Measurements from ENCODE around the gene SMPD2.

The SMPD2 gene

DNA sequence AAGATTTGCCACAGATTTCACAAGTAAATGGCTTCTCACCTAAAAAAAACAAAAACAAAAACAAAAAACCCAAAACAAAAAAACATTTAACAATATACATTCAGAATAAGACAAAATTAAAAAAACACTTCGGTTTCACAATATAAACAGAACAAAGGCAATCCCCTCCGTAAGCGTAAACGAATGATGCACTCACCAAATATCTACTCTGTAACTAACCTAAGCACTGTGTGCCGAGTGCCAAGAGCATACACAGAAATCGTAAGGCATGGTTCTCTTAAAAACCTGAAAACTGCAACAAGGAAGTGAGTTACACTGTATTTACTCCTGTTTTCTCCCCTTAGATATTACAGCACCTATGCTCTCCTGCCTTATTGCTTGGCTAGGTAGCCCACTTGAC is 27.2 kb downstream of the SMPD2 start:
- Histone ChIP-seq H3K27me3 (ENCODE audit: control insufficient read depth, insufficient read depth, low read length) (no peaks in the 10 kb centered on the region), H3K9ac (ENCODE audit: low read depth, low read length) (no peak overlapping the region), H3K4me3 (ENCODE audit: low read depth, low read length) (no peak overlapping the region), H3K9me3 (ENCODE audit: control insufficient read depth, insufficient read depth, low read length) (no peaks in the 10 kb centered on the region), H3K4me1 (ENCODE audit: control insufficient read depth, insufficient read depth, low read length) (no peaks in the 10 kb centered on the region), H3K36me3 (ENCODE audit: control insufficient read depth, insufficient read depth, low read length) (peaks cover 38% of the 10 kb centered on the region)

- peaks cover 52% of the 10 kb centered on the region for H3K36me3 ChIP-seq (ENCODE audit: control insufficient read depth, insufficient read depth, low read length)
- no peak overlapping the region for H3K4me3 ChIP-seq (ENCODE audit: low read depth, low read length)
- H3K4me1 ChIP-seq (ENCODE audit: control insufficient read depth, insufficient read depth, low read length): no peaks in the 10 kb centered on the region
- H3K9me3 ChIP-seq (ENCODE audit: control insufficient read depth, insufficient read depth, low read length): no peaks in the 10 kb centered on the region
- H3K27me3 ChIP-seq (ENCODE audit: control insufficient read depth, insufficient read depth, low read length): no peaks in the 10 kb centered on the region
- H3K9ac ChIP-seq (ENCODE audit: low read depth, low read length): no peak overlapping the region
Observed at GRCh38 chr6:109469591-109470189, 29.2 kb downstream of the SMPD2 start.

DNA sequence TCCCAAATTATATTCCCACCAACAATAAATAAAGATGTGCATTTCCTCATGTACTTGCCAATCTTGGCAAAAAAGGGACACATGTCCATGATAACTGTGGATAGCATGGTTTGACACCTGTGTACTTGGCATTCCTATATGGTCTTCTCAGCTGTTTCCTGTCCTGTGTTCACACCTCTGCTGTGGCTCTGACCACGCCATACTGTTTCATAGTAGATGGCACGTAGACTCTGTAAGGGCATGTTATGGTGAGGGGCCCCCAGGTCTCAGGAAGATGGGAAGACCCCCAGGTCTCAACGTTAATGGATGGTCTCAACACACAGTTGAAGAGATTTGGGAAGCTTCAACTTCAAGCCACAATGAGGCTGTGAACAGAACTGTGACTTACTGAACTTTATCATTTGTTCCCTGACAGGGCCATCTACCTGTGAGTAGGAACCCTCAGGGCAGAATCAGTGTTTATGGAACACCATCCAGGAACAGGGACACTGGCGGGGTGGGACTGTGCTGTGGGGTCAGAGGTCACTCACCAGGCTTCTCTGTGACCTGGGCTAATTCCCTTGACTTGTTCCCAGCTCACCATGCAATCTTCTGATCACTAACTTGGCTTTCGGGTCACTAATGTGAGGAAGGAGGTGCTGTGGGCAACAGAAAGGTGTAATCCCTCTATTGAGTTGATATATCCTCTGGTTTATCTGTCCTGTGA is 30.7 kb downstream of the SMPD2 start:
- Histone ChIP-seq H3K9ac (ENCODE audit: low read depth, low read length) (no peak overlapping the region), H3K4me3 (ENCODE audit: low read depth, low read length) (no peak overlapping the region), H3K4me1 (ENCODE audit: control insufficient read depth, insufficient read depth, low read length) (no peaks in the 10 kb centered on the region), H3K27me3 (ENCODE audit: control insufficient read depth, insufficient read depth, low read length) (no peaks in the 10 kb centered on the region), H3K9me3 (ENCODE audit: control insufficient read depth, insufficient read depth, low read length) (no peaks in the 10 kb centered on the region), H3K36me3 (ENCODE audit: control insufficient read depth, insufficient read depth, low read length) (peaks cover 56% of the 10 kb centered on the region)

DNA sequence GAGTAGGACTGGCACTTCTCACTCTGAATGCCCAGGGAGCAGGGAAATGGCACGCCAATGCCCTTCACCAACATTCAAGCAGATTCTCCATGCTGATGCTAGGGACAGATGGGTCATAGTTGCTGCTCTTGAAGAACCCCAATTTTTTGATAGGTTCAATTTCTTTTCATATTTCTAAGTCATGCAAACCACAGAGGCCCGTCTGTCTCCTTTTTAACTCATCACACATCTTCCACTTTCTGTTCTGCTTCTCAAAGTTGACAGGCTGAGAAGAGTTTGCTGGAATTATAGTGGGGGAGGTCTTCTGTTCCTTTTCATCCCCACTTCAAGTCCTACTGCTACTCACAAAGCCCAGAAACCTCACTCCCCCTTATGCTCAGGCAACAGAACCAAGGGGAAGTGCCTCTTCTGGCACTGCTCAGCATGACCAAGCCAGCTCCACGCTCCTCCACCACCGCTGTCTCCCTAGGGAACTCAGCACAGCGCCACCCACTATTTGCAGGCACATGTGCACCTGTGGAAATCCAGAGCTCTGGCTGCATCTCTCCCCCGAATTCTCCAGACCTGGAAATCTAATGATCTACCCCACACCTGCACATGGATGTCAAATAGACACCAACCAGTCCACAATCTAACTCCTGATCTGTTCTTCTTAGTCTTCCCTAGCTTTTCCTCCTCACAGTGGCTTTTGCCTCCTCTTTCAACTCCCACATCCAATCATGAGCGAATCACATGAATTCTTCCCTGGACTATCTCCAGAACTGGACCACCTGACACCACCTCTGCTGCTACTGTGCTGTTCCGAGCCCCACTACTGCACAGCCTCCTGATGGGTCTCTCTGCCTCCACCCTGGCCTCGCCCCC is 31.8 kb downstream of the SMPD2 start:
- Histone ChIP-seq H3K4me1 (ENCODE audit: control insufficient read depth, insufficient read depth, low read length) (peaks cover under 1% of the 10 kb centered on the region), H3K36me3 (ENCODE audit: control insufficient read depth, insufficient read depth, low read length) (peaks cover 55% of the 10 kb centered on the region), H3K27me3 (ENCODE audit: control insufficient read depth, insufficient read depth, low read length) (no peaks in the 10 kb centered on the region), H3K9me3 (ENCODE audit: control insufficient read depth, insufficient read depth, low read length) (no peaks in the 10 kb centered on the region), H3K9ac (ENCODE audit: low read depth, low read length) (no peak overlapping the region), H3K4me3 (ENCODE audit: low read depth, low read length) (no peak overlapping the region)

GRCh38 chr6:109473120-109473519 is 32.6 kb downstream of the SMPD2 start:
- Histone ChIP-seq H3K4me3 (ENCODE audit: low read depth, low read length) (no peak overlapping the region), H3K36me3 (ENCODE audit: control insufficient read depth, insufficient read depth, low read length) (peaks cover 58% of the 10 kb centered on the region), H3K27me3 (ENCODE audit: control insufficient read depth, insufficient read depth, low read length) (no peaks in the 10 kb centered on the region), H3K9ac (ENCODE audit: low read depth, low read length) (no peak overlapping the region), H3K4me1 (ENCODE audit: control insufficient read depth, insufficient read depth, low read length) (peaks cover 5% of the 10 kb centered on the region), H3K9me3 (ENCODE audit: control insufficient read depth, insufficient read depth, low read length) (no peaks in the 10 kb centered on the region)

DNA sequence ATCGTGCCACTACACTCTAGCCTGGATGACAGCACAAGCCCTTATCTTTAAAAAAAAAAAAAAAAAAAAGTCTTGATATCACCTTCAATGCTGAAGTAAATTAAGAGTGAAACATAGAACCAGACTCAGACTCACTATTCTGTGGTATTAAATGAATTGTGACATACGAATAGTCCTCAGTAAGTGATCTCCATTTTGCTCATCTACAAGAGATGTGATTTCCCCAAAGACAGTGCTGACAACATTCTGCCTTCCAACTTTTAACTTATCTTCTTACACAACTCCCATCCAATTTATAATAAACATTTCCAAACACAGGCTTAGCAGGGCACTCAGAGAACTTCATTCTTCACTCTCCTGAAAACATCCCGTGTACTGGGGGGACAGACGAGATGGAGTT is 34.5 kb downstream of the SMPD2 start:
- no peaks in the 10 kb centered on the region for H3K27me3 ChIP-seq (ENCODE audit: control insufficient read depth, insufficient read depth, low read length)
- no peak overlapping the region for H3K9ac ChIP-seq (ENCODE audit: low read depth, low read length)
- peaks cover 9% of the 10 kb centered on the region for H3K4me1 ChIP-seq (ENCODE audit: control insufficient read depth, insufficient read depth, low read length)
- H3K9me3 ChIP-seq (ENCODE audit: control insufficient read depth, insufficient read depth, low read length): no peaks in the 10 kb centered on the region
- H3K4me3 ChIP-seq (ENCODE audit: low read depth, low read length): no peak overlapping the region
- H3K36me3 ChIP-seq (ENCODE audit: control insufficient read depth, insufficient read depth, low read length): peaks cover 58% of the 10 kb centered on the region

DNA sequence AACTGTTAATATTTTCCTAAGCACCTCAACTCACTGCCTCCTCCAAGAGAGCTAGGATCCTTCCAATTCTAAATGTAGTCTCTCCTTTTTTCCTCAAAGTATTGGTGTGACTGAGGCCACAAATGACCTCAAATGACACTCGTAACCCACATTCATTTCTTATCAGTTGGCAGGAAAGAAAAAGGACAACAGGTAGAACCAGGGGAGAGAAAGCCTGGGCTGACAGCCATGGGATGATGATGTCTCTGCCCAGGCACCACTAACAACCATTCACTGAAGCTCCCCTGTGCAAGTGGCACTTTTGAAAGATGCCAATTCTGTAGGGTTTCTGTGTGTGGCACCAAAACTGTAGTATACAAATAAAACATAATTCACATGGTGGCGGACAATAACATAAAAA is 35.1 kb downstream of the SMPD2 start:
- peaks cover 10% of the 10 kb centered on the region for H3K4me1 ChIP-seq (ENCODE audit: control insufficient read depth, insufficient read depth, low read length)
- no peaks in the 10 kb centered on the region for H3K9me3 ChIP-seq (ENCODE audit: control insufficient read depth, insufficient read depth, low read length)
- no peak overlapping the region for H3K4me3 ChIP-seq (ENCODE audit: low read depth, low read length)
- peaks cover 54% of the 10 kb centered on the region for H3K36me3 ChIP-seq (ENCODE audit: control insufficient read depth, insufficient read depth, low read length)
- no peaks in the 10 kb centered on the region for H3K27me3 ChIP-seq (ENCODE audit: control insufficient read depth, insufficient read depth, low read length)
- no peak overlapping the region for H3K9ac ChIP-seq (ENCODE audit: low read depth, low read length)

GRCh38 chr6:109477184-109477583 is 36.7 kb downstream of the SMPD2 start:
- no peaks in the 10 kb centered on the region for H3K27me3 ChIP-seq (ENCODE audit: control insufficient read depth, insufficient read depth, low read length)
- no peak overlapping the region for H3K9ac ChIP-seq (ENCODE audit: low read depth, low read length)
- peaks cover 42% of the 10 kb centered on the region for H3K36me3 ChIP-seq (ENCODE audit: control insufficient read depth, insufficient read depth, low read length)
- peak overlapping the region; percentile 36 for H3K4me3 ChIP-seq (ENCODE audit: low read depth, low read length)
- peaks cover 15% of the 10 kb centered on the region for H3K4me1 ChIP-seq (ENCODE audit: control insufficient read depth, insufficient read depth, low read length)
- no peaks in the 10 kb centered on the region for H3K9me3 ChIP-seq (ENCODE audit: control insufficient read depth, insufficient read depth, low read length)

DNA sequence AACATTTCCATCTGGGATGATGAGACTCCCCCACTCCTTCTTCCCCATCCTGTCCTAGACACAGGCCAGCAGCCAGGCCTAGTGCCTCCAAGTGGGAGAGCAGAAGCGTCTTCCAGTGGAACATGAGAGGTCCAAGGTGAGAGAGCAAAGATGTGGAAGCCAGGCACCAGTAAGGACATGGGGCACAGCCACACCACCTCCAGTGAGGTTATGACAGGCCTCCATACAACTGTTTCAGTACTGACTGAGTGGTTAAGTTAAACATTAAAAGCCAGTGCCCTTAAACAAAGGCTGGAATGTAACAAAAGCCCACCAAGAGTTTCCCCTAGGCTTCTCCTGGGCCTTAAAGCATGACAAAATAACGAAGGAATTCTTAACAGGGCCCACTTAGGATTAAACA is 37.2 kb downstream of the SMPD2 start:
- Histone ChIP-seq H3K4me3 (ENCODE audit: low read depth, low read length) (peak overlapping the region; percentile 36), H3K36me3 (ENCODE audit: control insufficient read depth, insufficient read depth, low read length) (peaks cover 37% of the 10 kb centered on the region), H3K9me3 (ENCODE audit: control insufficient read depth, insufficient read depth, low read length) (no peaks in the 10 kb centered on the region), H3K4me1 (ENCODE audit: control insufficient read depth, insufficient read depth, low read length) (peaks cover 15% of the 10 kb centered on the region), H3K9ac (ENCODE audit: low read depth, low read length) (peak overlapping the region; percentile 8), H3K27me3 (ENCODE audit: control insufficient read depth, insufficient read depth, low read length) (no peaks in the 10 kb centered on the region)

DNA sequence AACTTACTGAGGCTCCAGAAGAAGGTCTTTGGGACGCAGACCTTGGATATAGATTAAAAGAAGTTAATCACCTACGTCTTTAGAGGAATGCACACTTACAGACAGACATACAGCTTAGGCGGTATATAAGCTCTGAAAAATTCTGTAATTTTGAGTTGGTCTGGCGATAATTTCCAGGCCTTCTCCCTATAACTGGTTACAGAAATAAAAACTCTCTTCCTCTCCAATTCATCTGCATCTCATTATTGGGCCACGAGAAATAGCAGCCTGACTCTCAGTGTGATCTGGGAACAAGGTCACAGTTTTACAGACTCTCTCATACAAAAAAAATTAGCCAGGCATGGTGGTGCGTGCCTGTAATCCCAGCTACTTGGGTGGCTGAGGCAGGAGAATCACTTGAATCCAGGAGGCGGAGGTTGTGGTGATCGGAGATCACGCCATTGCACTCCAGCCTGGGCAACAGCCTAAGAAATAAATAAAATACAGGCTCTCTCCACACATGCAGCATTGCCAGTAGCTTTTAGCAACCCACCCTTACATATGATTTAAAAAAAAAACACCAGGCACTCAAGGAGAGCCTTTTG is 37.8 kb downstream of the SMPD2 start:
- H3K4me1 ChIP-seq (ENCODE audit: control insufficient read depth, insufficient read depth, low read length): peaks cover 15% of the 10 kb centered on the region
- peaks cover 32% of the 10 kb centered on the region for H3K36me3 ChIP-seq (ENCODE audit: control insufficient read depth, insufficient read depth, low read length)
- H3K4me3 ChIP-seq (ENCODE audit: low read depth, low read length): peak overlapping the region; percentile 36
- no peak overlapping the region for H3K9ac ChIP-seq (ENCODE audit: low read depth, low read length)
- no peaks in the 10 kb centered on the region for H3K27me3 ChIP-seq (ENCODE audit: control insufficient read depth, insufficient read depth, low read length)
- no peaks in the 10 kb centered on the region for H3K9me3 ChIP-seq (ENCODE audit: control insufficient read depth, insufficient read depth, low read length)

DNA sequence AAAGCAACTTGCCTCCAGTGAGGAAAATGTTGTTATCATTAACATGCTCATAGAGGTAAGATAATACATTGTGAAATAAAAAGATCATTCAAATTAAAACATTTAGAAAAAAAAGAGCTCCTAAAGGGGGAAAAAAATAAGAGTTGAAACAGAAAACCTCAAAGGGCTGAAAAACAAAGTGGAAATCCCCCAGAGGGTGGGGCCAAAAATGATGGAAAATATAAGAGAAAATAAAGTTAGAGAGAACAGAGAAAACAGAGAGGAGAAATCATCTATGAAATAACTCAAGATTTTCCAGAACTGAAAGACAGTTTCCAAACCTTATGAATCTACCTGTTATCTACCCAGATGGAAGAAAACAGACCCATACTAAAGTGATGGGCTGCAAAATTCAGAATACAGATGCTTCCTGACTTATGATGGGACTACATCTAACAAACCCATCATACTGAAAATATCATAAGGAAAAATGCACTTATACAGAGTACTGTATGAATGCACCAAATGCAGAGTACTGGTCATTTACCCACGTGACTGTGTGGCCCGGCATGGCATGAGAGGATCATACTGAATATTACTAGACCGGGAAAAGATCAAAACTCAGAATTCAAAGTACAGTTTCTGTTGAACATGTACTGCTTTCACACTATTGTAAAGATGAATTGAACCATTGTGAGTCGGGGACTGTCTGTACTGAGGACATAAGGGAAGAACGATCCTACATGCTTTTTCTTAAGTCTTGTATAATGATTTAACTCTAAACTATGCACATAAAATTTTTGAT is 38.5 kb downstream of the SMPD2 start:
- Histone ChIP-seq H3K4me3 (ENCODE audit: low read depth, low read length) (peak overlapping the region; percentile 36), H3K9ac (ENCODE audit: low read depth, low read length) (no peak overlapping the region)

More for the DNA sequence above, 38.5 kb downstream of the SMPD2 start:
- Histone ChIP-seq H3K36me3 (ENCODE audit: control insufficient read depth, insufficient read depth, low read length) (peaks cover 24% of the 10 kb centered on the region), H3K4me1 (ENCODE audit: control insufficient read depth, insufficient read depth, low read length) (peaks cover 20% of the 10 kb centered on the region), H3K9me3 (ENCODE audit: control insufficient read depth, insufficient read depth, low read length) (no peaks in the 10 kb centered on the region), H3K27me3 (ENCODE audit: control insufficient read depth, insufficient read depth, low read length) (no peaks in the 10 kb centered on the region)
